GM19452 (cell line): Measurements from ENCODE around the gene PTPRN2.
"Not testable (repeated sequence)": the region's sequence is repeated elsewhere in the genome, so short reads cannot be mapped to it uniquely, and the experiment has no call there.

Experiments used
- ATAC-seq: cut with Tn5 transposase; IDR thresholded peaks from one replicate; pipeline ENCODE4 v1.9.1; 2021; ENCODE audit not compliant: unreplicated experiment

PTPRN2 gene

GRCh38 chr7:157703534-157704195 is 884.0 kb downstream of the PTPRN2 start:
- ATAC-seq, result no peak

GRCh38 chr7:157703131-157703530 is 884.5 kb downstream of the PTPRN2 start:
- no peak for ATAC-seq

GRCh38 chr7:157702311-157703023 is 885.2 kb downstream of the PTPRN2 start:
- ATAC-seq, result no peak

- not testable (repeated sequence) for ATAC-seq
Observed at GRCh38 chr7:157701395-157702180, 886.0 kb downstream of the PTPRN2 start.

- no peak for ATAC-seq
Observed at GRCh38 chr7:157700231-157701005, 887.2 kb downstream of the PTPRN2 start.

GRCh38 chr7:157699357-157700013 is 888.1 kb downstream of the PTPRN2 start:
- no peak for ATAC-seq

GRCh38 chr7:157697287-157697686 is 890.3 kb downstream of the PTPRN2 start:
- ATAC-seq, result not testable (repeated sequence)

- ATAC-seq, result not testable (repeated sequence)
Observed at GRCh38 chr7:157695609-157696008, 892.0 kb downstream of the PTPRN2 start.

- no peak for ATAC-seq
Observed at GRCh38 chr7:157694376-157694665, 893.3 kb downstream of the PTPRN2 start.

GRCh38 chr7:157693521-157694375 is 893.9 kb downstream of the PTPRN2 start:
- ATAC-seq, result no peak

- ATAC-seq, result no peak
Observed at GRCh38 chr7:157693071-157693520, 894.5 kb downstream of the PTPRN2 start.

GRCh38 chr7:157692460-157693011 is 895.1 kb downstream of the PTPRN2 start:
- ATAC-seq, result no peak

GRCh38 chr7:157691586-157692459 is 895.8 kb downstream of the PTPRN2 start:
- no peak for ATAC-seq

GRCh38 chr7:157690833-157691585 is 896.6 kb downstream of the PTPRN2 start:
- no peak for ATAC-seq

GRCh38 chr7:157690058-157690832 is 897.4 kb downstream of the PTPRN2 start:
- no peak for ATAC-seq

- ATAC-seq, result no peak
Observed at GRCh38 chr7:157689269-157690057, 898.2 kb downstream of the PTPRN2 start.
